Peyer's patch (tissue), 4 donors: ENCODE measurements around the gene IQSEC3. TPM values are rescaled to one million over a fixed set of nuclear protein-coding genes. Genes with fewer than 3 reads are reported as not detected.

ENCODE experiments used
- DNase-seq, 3 donors: peaks; one replicate each; pipeline ENCODE4 v3.0.0-alpha.2; 2017 to 2019
- H3K27ac ChIP-seq, 4 donors: fragments of 200-600 bp; sonication (generic); one replicate each; pipeline ENCODE4 v1.5.1; 2016 to 2019
- H3K27me3 ChIP-seq, 2 donors: fragments of 200-600 bp; sonication (generic); one replicate each; pipeline ENCODE4 v1.5.1; 2019
- H3K36me3 ChIP-seq, 3 donors: fragments of 200-600 bp; sonication (generic); one replicate each; pipeline ENCODE4 v1.5.1; 2016 to 2019
- H3K4me1 ChIP-seq, 4 donors: fragments of 200-600 bp; sonication (generic); one replicate each; pipeline ENCODE4 v1.5.1; 2016 to 2019
- H3K4me3 ChIP-seq, 4 donors: fragments of 200-600 bp; sonication (generic); 1 replicate in 3 of 4; 2 replicates in 1 of 4; pipeline ENCODE4 v1.5.1; 2016 to 2019; ENCODE audit warnings: mild to moderate bottlenecking in 1 of 4
- H3K9me3 ChIP-seq, 4 donors: fragments of 200-600 bp; sonication (generic); one replicate each; pipeline ENCODE4 v1.5.1; 2016 to 2019; ENCODE audit warnings: mild to moderate bottlenecking in 1 of 4
- CTCF ChIP-seq, 6 experiments: fragments of 450-650 bp in 4 of 6; fragments of 200-600 bp in 2 of 6; sonication (generic) in 1 of 6; IDR thresholded peaks; one replicate each; pipeline ENCODE4 v1.5.1; 2017 to 2019; ENCODE audit warnings: antibody characterized with exemption in 6 of 6, mild to moderate bottlenecking in 3 of 6, moderate library complexity in 1 of 6
- POLR2A ChIP-seq, 2 donors: fragments of 450-650 bp; IDR thresholded peaks; one replicate each; pipeline ENCODE4 v1.5.1; 2017; ENCODE audit warnings: antibody characterized with exemption in 2 of 2, mild to moderate bottlenecking in 2 of 2, moderate library complexity in 2 of 2
- total RNA-seq, 4 donors: library from RNA; depleted of rRNA; stranded (reverse); fragments of >200 nt; gene quantifications; one replicate each; pipeline ENCODE4 v1.1.0, GENCODE V29; 2016

IQSEC3 gene
- total RNA-seq, 4 donors from 2014 or later: 0.35 to 3.3 (median 0.58) TPM

- TF ChIP-seq POLR2A (IDR thresholded peaks at IDR 0.05) (no peak), CTCF (IDR thresholded peaks at IDR 0.05) (no peak)
- Histone ChIP-seq H3K4me3 (no peak overlapping the region), H3K27me3 (peaks cover 0 to 7% of the 10 kb centered on the region in 2 donors), H3K4me1 (peaks cover 0 to 6% (median 0%) of the 10 kb centered on the region in 4 donors), H3K27ac (no peak overlapping the region), H3K9me3 (no peaks in the 10 kb centered on the region), H3K36me3 (no peaks in the 10 kb centered on the region)
- no peak for DNase-seq
Observed at GRCh38 chr12:101969-102878, 35.7 kb downstream of the IQSEC3 start.

GRCh38 chr12:102879-103168 lies 36.3 kb downstream of the IQSEC3 start:
- peaks cover 0 to 7% of the 10 kb centered on the region in 2 donors for H3K27me3 ChIP-seq
- no peak for TF ChIP-seq CTCF (IDR thresholded peaks at IDR 0.05)
- TF ChIP-seq POLR2A (IDR thresholded peaks at IDR 0.05): no peak
- DNase-seq: no peak
- H3K27ac ChIP-seq: no peak overlapping the region
- no peaks in the 10 kb centered on the region for H3K9me3 ChIP-seq
- H3K4me3 ChIP-seq: no peak overlapping the region
- H3K36me3 ChIP-seq: no peaks in the 10 kb centered on the region
- peaks cover 0 to 6% (median 0%) of the 10 kb centered on the region in 4 donors for H3K4me1 ChIP-seq

- H3K27me3 ChIP-seq: peaks cover 0 to 7% of the 10 kb centered on the region in 2 donors
- H3K9me3 ChIP-seq: no peaks in the 10 kb centered on the region
- no peak for DNase-seq
- no peaks in the 10 kb centered on the region for H3K36me3 ChIP-seq
- no peak for TF ChIP-seq POLR2A (IDR thresholded peaks at IDR 0.05)
- no peak for TF ChIP-seq CTCF (IDR thresholded peaks at IDR 0.05)
- peaks cover 0 to 6% (median 0%) of the 10 kb centered on the region in 4 donors for H3K4me1 ChIP-seq
- H3K4me3 ChIP-seq: no peak overlapping the region
- H3K27ac ChIP-seq: no peak overlapping the region
Observed at GRCh38 chr12:103169-103981, 36.8 kb downstream of the IQSEC3 start.

- Histone ChIP-seq H3K4me3 (no peak overlapping the region), H3K27me3 (peaks cover 0 to 7% of the 10 kb centered on the region in 2 donors), H3K36me3 (no peaks in the 10 kb centered on the region), H3K27ac (no peak overlapping the region), H3K4me1 (peaks cover 0 to 6% (median 0%) of the 10 kb centered on the region in 4 donors), H3K9me3 (no peaks in the 10 kb centered on the region)
- DNase-seq: no peak
- TF ChIP-seq CTCF (IDR thresholded peaks at IDR 0.05): no peak
- TF ChIP-seq POLR2A (IDR thresholded peaks at IDR 0.05): no peak
Observed at GRCh38 chr12:104551-105081, 38.0 kb downstream of the IQSEC3 start.

- Histone ChIP-seq H3K27me3 (peaks cover 0 to 7% of the 10 kb centered on the region in 2 donors), H3K36me3 (no peaks in the 10 kb centered on the region), H3K9me3 (no peaks in the 10 kb centered on the region), H3K27ac (no peak overlapping the region), H3K4me3 (no peak overlapping the region), H3K4me1 (peaks cover 0 to 6% (median 0%) of the 10 kb centered on the region in 4 donors)
- no peak for DNase-seq
- TF ChIP-seq POLR2A (IDR thresholded peaks at IDR 0.05) (no peak), CTCF (IDR thresholded peaks at IDR 0.05) (no peak)
Observed at GRCh38 chr12:105696-106095, 39.1 kb downstream of the IQSEC3 start.
